ENCODE measurements around the gene TTC9.

- TF ChIP-seq EZH2 (IDR thresholded peaks at IDR 0.05; ENCODE audit: borderline replicate concordance, low read depth, low read length, severe bottlenecking) (no peak), CTCF (IDR thresholded peaks at IDR 0.05; ENCODE audit: borderline replicate concordance, extremely low read depth, low read length, poor library complexity, severe bottlenecking) (no peak)
Observed at GRCh38 chr14:70713511-70713916, 71.8 kb downstream of the TTC9 start.
